Coronary artery (tissue), 2 donors: ENCODE results near the gene S100A6.
"Not testable (repeated sequence)": the region's sequence is repeated elsewhere in the genome, so short reads cannot be mapped to it uniquely, and the experiment has no call there.

Experiments
- DNase-seq: peaks from one replicate; pipeline ENCODE4 v3.0.0-alpha.2; 2017; ENCODE audit warnings: low spot score
- H3K27ac ChIP-seq, 2 donors: fragments of 200-600 bp; sonication (generic); one replicate each; pipeline ENCODE4 v1.5.1; 2016 to 2019
- H3K4me3 ChIP-seq: fragments of 200-600 bp; sonication (generic); 2 replicates; pipeline ENCODE4 v1.5.1; 2016; ENCODE audit warnings: mild to moderate bottlenecking, moderate library complexity
- CTCF ChIP-seq: fragments of 200-600 bp; sonication (generic); IDR thresholded peaks from one replicate; pipeline ENCODE4 v1.5.1; 2019; ENCODE audit warnings: antibody characterized with exemption

Gene S100A6

GRCh38 chr1:153568367-153569099, 32.7 kb upstream of the S100A6 start:
- peak; percentile 98 for TF ChIP-seq CTCF
- H3K27ac ChIP-seq = peak overlapping the region; percentile 99 to 100
- peak overlapping the region; percentile 59 for H3K4me3 ChIP-seq
- DNase-seq = peak; percentile 92

- H3K27ac ChIP-seq = peak overlapping the region; percentile 99 to 100
- DNase-seq = no peak
- TF ChIP-seq CTCF = no peak
- peak overlapping the region; percentile 59 for H3K4me3 ChIP-seq
These were observed 32.0 kb upstream of the S100A6 start for GRCh38 chr1:153567621-153568366.

GRCh38 chr1:153566414-153567371, 30.9 kb upstream of the S100A6 start:
- no peak for TF ChIP-seq CTCF
- peak; percentile 99 for DNase-seq
- H3K27ac ChIP-seq = peak overlapping the region; percentile 99 to 100
- peak overlapping the region; percentile 57 for H3K4me3 ChIP-seq

- TF ChIP-seq CTCF = no peak
- peak; percentile 83 for DNase-seq
- Histone ChIP-seq H3K4me3 (peak within 1 kb of the TSS; percentile 57), H3K27ac (peak within 1 kb of the TSS; percentile 99 to 100)
These were observed 30.0 kb upstream of the S100A6 start, which contains the start of gene S100A2 for GRCh38 chr1:153565529-153566374. Gene S100A2 (minus strand): TSS chr1:153565844. CDS start chr1:153563877, 1,967 bp downstream.

- no peak for TF ChIP-seq CTCF
- Histone ChIP-seq H3K27ac (no peak overlapping the region), H3K4me3 (no peak overlapping the region)
- no peak for DNase-seq
These were observed 28.2 kb upstream of the S100A6 start for GRCh38 chr1:153563991-153564390.

- DNase-seq = no peak
- H3K4me3 ChIP-seq = no peak overlapping the region
- no peak for TF ChIP-seq CTCF
- H3K27ac ChIP-seq = no peak overlapping the region
These were observed 27.7 kb upstream of the S100A6 start for GRCh38 chr1:153563483-153563901.

GRCh38 chr1:153562021-153562420, 26.2 kb upstream of the S100A6 start:
- not testable (repeated sequence) for H3K27ac ChIP-seq, DNase-seq, H3K4me3 ChIP-seq
